ENCODE results near the gene PKD1. TPM values are rescaled to one million over a fixed set of nuclear protein-coding genes. Genes with fewer than 3 reads are reported as not detected.

Gene PKD1
- total and polyA plus RNA-seq, 2 of the 13 experiments (the other 11 are each of a cell fraction or from before 2014, with no cell fraction given): 22.1 to 23.0 TPM

- TF ChIP-seq SNAPC4 (CRISPR knock-in tag; IDR thresholded peaks at IDR 0.05) (no peak), AHR (CRISPR knock-in tag; IDR thresholded peaks at IDR 0.05) (no peak), LRRFIP1 (CRISPR knock-in tag; conservative IDR thresholded peaks at IDR 0.05) (no peak), POGK (CRISPR knock-in tag; conservative IDR thresholded peaks at IDR 0.05) (no peak), AGO2 (optimal IDR thresholded peaks at IDR 0.05; ENCODE audit: low read depth, low read length) (peak; percentile 89), HNRNPL (IDR thresholded peaks at IDR 0.05; ENCODE audit: low read depth, low read length) (0 out of 2 replicates have a peak, but pooled peaks have one; percentile 47)
Measured at GRCh38 chr16:2086812-2087747, 48.6 kb downstream of the PKD1 start (continued).
